MV-4-11 (cell line): ENCODE measurements around the gene OBP2A.

ENCODE experiments used
- DNase-seq: peaks from one replicate; lab custom pipeline; 2025; lab: John Stamatoyannopoulos, UW

Gene OBP2A

DNA sequence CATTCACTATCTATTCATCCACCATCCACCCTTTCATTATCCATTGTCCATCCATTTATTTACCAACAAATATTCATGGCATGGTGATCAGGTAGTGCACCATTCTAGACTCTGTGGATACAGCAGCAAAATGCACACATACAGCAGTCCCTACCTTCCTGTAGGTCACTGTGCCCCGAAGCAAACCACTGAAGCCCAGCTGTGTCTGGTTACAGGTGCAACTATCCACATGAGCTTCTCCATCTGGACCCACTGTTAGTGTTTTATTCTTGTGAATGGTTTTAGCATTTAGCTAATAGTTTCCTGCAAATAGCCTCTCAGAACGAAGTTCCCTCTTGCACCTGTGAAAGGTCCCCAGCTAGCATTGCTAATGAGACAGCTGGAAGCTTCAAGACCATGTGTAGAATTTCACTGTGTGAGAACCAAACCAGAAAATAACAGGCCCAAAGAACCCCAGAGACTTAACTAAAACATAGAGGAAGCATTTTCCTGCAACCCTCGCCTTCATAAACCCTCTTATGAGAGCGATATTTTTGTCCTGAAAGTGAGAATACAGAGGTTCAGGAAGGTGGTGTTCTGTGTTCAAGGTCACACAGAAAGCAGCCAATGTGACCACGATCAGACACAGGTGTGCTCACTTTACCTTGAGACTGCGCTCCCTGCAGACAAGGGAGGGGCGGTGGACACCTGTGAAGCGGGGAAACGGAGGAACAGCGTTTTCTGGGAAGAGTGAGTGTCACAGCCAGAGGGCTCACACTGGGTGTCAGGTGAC, 34.1 kb downstream of the OBP2A start:
- DNase-seq, result no peak

DNA sequence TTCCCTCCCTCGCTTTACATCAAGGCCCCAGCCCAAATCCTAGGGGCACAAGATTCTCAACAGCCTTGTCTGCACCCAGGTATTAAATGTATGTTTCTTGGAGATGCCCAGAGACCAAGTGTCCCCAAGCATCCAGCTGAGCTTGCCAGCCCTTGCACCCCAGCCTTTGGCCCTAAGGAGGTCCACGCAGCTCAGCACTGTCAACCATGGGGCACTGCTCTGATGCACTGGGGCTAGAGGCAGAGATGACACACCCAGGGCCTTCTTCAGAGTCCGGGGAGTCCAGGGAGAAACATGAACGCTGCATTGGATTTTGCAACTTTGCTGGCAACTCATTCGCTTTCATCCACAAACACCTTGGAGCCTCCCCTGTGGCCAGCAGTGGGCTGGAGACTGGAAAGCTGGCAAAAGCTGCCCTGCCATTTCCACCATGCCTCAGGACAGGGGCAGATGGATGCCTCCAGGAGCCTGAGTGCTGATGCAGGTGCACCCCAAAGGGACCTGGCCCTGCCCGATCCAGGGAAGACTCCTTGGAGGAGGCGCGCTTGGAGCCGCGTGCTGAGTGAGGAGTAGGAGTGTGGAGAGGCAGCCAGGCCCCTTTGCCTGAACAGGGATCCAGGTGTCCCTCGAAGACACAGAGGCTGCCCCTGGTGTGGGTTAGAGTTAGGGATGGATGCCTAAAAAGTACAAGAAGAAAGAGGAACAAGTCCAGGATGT, 34.9 kb downstream of the OBP2A start:
- no peak for DNase-seq

DNA sequence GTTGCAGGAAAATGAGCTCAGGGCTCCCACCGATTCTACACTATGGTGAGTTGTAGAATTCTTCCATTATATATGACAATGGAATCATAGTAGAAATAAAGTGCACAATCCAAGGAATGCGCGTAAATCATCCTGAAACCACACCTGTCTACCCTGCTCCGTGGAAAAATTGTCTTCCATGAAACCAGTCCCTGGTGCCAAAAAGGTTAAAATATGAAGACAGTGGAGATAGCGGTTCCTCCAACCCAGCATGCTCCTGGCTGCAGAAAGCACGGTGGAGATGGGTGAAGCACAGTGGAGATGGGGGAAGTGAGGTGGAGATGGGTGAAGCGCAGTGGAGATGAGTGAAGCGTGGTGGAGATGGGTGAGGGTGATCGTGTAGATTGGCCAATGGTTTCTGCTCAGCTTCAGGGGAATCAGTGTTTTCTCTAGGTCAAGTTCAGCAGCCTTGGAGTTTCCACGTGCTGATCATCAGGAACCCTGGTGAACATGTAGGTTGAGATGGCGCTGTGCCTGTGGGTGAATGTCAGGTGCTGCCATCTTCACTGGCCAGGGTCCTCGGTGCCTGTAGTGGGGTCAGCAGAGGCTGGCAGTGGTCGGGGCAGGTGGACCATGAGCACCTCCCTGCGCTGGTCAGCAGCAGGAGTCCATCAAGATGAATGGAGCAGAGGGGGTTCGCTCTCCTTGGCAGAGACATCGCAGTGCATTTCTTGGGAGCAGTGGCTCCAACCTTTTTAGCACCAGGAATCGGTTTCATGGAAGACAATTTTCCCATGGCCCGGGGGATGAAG, 35.9 kb downstream of the OBP2A start:
- no peak for DNase-seq

DNA sequence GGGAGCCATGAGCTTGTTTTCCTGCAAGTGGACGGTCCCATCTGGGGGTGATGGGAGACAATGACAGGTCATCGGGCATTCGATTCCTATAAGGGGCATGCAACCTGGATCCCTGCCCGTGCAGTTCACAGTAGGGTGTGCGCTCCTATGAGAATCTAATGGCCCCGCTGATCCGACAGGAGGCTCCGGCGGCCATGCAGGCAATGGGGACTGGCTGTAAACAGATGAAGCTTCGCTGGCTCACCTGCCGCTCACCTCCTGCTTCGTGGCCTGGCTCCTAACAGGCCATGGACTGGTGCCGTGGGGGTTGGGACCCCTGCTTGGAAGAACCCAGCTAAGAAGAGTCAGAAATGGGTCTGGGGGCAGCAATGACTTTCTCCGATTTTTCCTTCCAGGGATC, 36.6 kb downstream of the OBP2A start:
- DNase-seq, result no peak

DNA sequence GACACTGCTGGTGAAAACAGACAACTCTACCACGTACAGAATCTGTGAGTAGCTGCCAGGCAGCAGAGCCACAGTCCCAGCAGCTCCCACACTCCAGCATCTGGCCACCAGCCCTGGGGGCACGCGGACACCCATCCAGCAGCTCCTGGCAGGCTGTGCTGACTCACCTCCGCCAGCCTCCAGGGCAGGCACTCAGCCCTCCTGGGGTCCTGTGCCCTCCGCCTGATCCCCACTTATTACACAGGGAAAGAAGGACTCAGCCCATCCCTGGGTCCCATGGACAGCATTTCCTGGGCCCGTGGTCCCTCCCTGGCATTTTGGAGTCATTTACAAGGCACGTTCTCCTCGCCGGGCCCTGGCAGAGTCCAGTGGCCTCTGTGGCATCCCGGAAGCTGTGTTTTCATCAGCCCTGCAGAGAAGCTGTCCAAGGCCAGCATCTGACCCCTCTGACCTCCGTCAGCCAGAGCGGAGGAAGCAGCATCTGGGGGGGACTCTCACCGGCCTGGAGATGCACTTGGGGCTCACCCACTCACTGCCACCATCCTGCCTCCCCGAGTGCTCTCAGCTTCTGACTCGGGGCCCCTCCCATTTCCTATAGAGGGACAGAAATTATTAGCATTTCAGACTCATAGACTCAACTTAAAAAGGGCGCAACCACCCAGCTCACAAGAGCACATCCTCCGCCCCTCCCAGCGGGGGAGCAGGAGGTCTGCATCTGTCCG, 37.2 kb downstream of the OBP2A start:
- no peak for DNase-seq

DNA sequence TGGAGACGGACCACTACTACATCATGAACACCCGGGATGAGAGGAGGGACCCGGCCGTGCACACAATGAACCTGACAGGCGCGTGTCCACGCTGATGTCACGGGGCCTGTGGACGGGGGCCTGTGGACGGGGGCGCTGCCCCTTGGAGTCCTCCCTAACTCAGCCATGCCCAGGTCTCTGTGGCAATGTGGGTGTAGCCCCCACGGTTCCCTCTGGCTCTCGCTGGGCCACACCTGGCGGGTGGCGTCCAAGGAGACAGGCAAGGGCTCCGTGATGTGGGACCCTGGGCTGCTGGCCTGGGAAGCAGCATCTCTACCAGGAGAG, 37.7 kb downstream of the OBP2A start:
- no peak for DNase-seq

DNA sequence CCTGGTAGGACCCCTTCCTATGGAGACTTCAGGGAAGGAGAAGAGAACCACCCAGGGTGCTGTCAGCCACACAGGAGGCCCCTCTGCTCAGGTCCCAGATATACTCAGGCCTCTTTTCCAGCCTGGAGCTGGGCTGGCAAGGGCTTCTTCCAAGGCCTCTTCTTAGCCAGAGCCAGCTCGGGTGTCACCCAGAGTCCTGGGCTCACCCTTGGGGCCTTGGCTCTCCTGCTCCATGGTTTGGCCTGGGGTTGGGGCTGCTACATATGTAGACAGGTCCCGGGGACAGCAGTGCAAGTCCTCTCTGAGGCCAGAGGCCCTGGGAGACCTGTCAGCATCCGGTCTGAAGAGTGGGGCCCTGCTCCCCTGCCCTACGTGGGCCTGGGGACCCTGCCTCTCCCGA, 38.4 kb downstream of the OBP2A start:
- no peak for DNase-seq

DNA sequence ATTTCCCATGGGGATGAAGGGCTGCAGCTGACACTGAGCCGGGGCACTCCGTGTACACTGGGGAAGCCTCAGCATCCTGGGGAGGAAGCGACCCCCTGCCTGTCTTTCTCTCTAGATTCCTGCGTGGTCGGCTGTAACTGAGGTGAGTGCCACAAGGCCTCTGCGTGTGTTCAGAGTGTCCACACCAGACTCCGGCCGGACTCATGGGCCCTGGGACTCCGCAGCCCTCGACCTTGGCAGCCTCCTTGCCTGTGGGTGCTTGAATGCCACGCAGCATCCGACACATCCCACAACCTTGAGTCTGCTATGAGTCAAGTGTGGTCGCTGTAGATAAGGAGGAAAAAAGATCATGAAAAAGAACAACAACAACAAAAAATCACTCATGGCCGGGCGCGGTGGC, 39.0 kb downstream of the OBP2A start:
- no peak for DNase-seq

DNA sequence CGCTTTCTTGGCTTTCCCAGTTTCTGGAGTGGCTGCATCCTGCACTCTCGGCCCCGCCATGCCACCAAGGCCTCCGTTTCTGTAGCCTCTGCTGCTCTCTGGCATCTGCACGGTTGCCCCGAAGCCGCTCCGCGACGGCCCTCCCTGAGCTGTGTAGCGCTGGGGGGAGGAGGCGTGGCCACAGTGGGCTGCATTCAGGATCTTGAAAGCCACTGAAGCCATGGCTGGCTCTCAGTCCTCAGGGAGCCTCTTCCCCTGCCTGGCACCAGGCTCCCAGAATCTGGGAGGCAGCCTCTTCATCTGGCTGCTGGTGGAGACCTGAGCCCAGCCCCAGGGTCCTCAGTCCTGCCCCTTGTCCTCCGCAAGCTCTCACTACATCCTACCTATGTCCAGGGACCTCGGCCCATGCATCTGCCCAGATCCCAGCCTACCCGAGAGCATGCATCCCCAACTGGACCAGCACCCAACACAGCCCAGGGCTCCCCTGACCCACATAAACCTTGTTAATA, 40.7 kb downstream of the OBP2A start:
- DNase-seq, result no peak

DNA sequence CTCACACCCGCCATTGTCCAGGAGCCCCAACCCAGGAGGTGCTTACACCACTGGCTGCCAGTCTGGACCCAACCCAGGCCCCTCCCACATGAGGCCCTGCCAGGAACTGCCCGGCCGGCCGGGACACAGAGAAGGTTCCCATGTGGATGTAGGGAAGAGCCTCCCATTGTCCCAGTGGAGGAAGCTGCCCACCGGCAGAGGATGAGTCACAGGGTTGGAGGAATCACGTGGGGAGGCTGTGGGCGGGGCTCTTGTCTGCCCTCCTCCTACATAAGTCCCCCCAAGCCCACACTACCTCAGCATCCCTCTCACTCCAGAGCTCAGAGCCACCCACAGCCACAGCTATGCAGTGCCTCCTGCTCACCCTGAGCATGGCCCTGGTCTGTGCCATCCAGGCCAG, 41.7 kb downstream of the OBP2A start:
- DNase-seq, result no peak

DNA sequence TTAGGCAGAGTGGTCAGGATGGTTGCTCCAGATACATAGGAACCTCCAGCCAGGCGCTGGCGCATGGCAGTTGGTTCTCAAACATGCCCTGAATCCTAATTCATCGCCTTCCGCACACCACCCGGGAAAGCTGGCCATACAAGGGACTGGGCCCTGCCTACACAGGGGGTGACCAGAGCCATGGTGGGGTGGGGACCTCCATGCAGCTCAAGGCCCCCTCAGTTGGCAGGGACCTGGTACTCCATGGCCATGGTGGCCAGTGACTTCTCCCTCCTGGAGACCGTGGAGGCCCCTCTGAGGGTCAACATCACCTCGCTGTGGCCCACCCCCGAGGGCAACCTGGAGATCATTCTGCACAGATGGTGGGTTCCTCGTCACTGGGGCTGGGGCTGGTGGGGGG, 42.4 kb downstream of the OBP2A start:
- DNase-seq, result no peak

DNA sequence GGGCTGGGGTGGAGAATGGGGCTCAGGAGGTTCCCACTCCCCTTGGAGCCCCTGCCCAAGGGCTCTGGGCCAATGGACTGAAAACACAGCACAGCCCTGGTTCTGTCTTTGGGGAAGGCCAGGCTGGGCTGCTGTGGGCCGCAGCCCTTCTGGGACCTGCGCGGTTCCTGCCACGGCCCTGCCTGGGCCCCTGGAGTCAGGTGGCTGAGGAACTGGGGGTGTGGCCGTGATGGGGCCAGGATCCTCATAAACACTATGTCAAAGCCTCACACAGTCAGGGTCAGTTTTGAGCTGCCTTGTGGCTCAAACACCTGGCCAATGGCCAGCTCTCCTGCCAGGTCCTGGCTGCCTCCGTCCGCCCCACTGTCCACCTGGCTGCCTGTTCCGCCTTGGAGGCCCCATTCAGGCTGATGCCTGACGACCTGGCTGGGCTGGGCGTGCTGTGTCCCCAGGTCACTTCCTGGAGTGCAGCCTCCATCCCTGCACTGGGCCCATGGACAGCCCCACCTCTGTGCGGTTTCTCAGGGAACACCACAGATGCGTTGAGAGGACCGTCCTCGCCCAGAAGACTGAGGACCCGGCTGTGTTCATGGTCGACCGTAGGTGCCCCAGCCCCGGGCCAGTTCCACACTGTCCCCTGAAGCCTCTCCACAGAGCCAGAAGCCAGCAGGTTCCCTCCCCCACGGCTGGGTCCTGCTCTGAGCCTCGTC, 43.1 kb downstream of the OBP2A start:
- no peak for DNase-seq

DNA sequence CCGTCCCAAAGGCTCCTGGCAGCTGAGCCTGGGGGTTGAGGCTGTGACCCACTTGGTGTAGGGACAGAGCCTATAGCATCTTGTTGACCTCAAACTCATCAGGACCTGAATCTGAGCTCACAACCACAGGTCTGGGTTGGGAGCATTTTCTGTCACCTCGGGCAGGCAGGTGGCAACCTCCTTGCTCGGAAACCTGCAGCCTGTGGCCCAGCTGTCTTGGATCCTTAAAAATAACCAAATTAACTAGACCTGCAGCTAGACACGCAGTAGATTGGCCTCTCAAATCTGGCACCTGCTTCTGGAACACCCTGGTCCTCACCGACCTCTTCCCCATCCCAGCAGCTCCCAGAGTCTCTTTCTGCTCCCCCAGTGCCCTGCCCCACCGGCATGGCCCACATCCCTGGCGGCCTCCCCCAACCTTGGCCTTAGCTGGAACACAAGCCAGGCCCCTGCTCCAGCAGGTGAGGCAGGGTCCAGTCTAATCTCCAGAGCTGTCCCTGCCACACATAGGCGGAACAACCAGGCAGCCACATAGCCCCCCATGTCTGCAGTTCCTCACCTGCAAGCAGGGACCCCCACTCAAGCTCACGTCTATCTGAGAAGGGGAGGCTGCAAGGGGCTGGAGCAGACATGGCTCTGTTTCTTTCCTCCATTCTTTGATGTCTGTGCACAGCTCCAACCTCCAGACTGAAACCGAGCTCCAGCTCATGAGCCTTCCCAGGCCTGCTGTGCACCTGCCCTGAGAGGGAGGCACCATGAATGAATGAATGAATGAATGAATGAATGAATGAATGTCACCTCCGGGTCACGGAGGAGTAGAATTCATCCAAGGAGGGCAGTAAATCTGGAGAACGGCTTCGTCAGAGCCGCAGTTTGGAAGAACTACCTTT, 43.9 kb downstream of the OBP2A start:
- DNase-seq, result no peak

DNA sequence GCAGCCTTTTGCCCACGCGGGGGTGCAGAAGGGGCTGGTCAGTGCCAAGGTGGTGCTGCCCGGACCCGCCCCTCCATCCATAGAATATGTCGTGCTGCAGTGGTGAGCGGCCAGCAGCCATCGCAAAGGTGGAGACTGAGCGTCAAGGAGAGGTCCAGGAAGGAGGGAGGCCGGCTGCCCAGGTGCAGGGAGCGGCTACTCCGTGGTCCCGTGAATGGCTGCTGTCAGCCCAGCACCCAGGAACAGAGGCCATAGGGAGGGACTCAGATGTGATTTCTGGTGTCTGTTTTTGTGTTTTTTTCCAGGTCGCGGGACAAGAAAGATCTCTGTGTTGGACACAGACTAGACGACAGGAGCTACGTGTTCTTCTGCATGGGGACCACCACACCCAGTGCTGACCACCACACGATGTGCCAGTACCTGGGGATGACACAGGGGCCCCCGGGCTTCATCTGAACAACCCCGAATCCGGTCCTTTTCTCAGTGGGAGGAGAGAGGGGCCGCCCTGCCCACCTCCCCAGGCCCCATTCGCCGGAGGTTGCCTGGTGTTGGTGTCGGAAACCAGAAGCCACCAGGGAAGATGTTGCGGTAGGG, 44.7 kb downstream of the OBP2A start:
- no peak for DNase-seq

DNA sequence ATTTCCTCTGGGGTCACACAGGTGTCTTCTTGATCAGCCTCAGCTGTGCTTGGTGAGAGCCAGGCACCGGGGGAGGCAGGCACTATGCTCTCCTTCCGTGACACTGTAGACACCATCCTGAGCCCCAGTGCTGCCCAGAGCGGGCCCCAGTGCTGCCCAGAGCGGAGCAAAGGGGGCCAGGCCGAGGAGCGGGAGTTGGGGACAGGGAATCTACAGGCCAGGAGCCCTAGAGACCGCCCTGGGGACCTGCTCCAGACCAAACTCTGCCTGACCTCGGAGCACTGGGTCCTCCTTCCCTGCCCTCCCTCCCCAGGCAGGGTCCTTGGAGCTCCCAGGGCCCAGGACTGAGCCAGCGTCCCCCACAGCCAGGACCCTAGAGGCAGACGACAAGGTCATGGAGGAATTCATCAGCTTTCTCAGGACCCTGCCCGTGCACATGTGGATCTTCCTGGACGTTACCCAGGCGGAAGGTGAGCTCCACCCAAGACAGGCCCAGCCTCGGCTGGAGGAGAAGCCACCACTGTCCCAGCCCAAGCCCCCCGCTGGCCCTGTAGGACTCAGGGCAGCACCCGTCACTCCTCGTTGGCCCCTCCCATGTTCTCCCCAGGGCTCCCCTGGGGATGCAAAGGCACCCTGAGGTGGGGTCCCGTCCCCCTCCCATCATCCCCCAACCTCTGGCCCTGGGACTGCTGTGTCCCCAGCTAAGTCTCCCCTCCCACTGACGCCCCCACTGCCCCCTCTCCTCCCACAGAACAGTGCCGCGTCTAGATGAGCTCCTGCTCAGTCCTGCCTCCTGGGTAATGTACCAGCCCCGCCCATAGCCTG, 45.8 kb downstream of the OBP2A start:
- no peak for DNase-seq

DNA sequence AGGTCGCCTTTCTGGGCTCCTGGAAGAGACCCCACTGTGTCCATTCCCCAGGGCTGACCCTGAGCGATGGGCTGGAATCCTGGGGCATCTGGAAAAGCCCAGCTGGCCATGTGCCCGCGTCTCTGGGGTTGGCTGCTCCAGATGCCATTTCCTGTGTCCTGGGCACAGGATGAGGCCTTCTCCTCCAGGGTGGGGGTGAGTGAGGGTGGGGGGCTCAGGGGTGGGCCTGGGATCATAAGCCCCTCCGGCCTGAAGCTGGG, 46.3 kb downstream of the OBP2A start:
- DNase-seq, result no peak

DNA sequence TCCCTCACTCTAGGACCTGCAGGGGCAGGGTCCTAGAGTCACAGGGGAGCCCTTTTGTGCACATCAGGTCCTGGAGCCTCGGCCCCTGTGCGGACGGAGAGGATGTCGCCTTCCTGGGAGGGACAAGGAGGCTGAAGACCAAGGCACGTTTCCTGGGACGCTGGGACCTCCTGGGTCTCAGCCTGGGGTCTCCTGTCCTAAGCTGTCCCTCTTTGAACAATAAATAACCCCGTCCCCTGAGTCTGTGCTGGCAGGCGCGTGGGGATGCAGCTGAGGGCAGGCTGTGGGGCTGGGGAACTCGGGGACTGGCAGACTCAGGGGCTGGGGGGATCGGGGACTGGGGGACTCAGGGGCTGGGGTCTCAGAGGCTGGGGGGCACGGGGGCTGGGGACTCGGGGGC, 46.7 kb downstream of the OBP2A start:
- no peak for DNase-seq

DNA sequence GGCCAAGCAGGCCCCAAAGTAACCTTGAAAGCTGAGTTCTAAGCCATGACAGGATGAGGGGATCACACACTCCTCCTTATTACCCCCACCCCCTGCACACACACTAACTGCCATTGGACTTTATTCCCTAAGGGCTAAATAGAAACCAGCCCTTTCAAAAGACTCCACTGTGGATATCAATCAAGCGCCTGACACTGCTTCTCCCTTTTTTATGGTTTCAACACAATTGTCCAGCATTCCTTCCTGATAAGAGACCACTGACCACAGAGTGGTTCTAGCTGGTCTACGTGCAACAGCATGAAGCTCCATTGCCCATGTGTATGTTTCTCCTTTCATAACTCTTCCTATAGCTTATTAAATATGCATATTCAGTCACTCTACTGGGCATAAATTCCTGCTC, 50.3 kb downstream of the OBP2A start:
- DNase-seq, result peak; percentile 14
